Brain microvascular endothelial cell (primary cell): ENCODE measurements around the gene GMIP.

Experiments
- DNase-seq: peaks from one replicate; pipeline ENCODE4 v3.0.0-alpha.2; 2020
- H3K27ac ChIP-seq: fragments of 250-450 bp; sonication (Bioruptor Pico); 2 replicates; pipeline ENCODE4 v1.5.1; 2020; ENCODE audit warnings: mild to moderate bottlenecking, moderate library complexity
- H3K27me3 ChIP-seq: fragments of 250-450 bp; sonication (Bioruptor Pico); replicated peaks from 2 replicates; pipeline ENCODE4 v1.5.1; 2020; ENCODE audit warnings: mild to moderate bottlenecking
- H3K36me3 ChIP-seq: fragments of 250-450 bp; sonication (Bioruptor Pico); replicated peaks from 2 replicates; pipeline ENCODE4 v1.5.1; 2020; ENCODE audit warnings: mild to moderate bottlenecking
- H3K4me3 ChIP-seq: 2 replicates; pipeline ENCODE4 v1.5.1; 2011; ENCODE audit warnings: low read depth, mild to moderate bottlenecking, control low read depth, low read length, moderate library complexity
- CTCF ChIP-seq: IDR thresholded peaks from 2 replicates; pipeline ENCODE4 v1.5.1; 2011; ENCODE audit warnings: low read depth, mild to moderate bottlenecking, moderate library complexity, low read length, control low read depth, inconsistent platforms; ENCODE audit errors: missing control alignments
- in situ Hi-C: cut with HindIII; loops from 2 replicates; pipeline ENCODE4 v1.10.0; 2017; ENCODE audit warnings: low sequenced_read_pairs, low pct_ligation_motif_present

The GMIP gene

DNA sequence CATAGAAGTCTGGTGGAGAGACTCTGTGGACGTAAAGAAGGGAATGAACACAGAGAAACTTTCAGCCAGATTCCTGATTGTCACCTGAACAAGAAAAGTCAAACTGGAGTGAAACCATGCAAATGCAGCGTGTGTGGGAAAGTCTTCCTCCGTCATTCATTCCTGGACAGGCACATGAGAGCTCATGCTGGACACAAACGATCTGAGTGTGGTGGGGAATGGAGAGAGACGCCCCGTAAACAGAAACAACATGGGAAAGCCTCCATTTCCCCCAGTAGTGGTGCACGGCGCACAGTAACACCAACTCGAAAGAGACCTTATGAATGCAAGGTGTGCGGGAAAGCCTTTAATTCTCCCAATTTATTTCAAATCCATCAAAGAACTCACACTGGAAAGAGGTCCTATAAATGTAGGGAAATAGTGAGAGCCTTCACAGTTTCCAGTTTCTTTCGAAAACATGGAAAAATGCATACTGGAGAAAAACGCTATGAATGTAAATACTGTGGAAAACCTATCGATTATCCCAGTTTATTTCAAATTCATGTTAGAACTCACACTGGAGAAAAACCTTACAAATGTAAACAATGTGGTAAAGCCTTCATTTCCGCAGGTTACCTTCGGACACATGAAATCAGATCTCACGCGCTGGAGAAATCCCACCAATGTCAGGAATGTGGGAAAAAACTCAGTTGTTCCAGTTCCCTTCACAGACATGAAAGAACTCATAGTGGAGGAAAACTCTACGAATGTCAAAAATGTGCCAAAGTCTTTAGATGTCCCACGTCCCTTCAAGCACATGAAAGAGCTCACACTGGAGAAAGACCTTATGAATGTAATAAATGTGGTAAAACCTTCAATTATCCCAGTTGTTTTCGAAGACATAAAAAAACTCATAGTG, 36.0 kb upstream of the GMIP start:
- no peaks in the 10 kb centered on the region for H3K27me3 ChIP-seq
- no peak for DNase-seq
- H3K4me3 ChIP-seq, result no peak overlapping the region
- in situ Hi-C loops, result no loop called here
- H3K36me3 ChIP-seq, result peaks cover 27% of the 10 kb centered on the region
- no peak overlapping the region for H3K27ac ChIP-seq
- TF ChIP-seq CTCF, result no peak

DNA sequence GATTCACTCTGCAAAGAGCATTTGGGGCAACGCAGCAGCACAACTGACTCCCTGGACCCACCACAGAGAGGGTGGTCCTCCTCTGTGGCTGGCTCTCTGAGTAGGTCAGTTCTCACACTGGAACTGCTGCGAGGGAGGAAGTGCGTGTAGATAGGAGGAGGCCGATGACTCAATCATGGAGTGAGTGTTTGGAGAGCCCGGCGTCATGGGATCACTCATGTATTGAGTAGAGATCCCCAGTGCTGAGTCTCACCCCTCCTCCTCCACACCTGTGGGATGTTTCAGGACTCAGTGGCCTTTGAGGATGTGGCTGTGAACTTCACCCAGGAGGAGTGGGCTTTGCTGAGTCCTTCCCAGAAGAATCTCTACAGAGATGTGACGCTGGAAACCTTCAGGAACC, 34.1 kb upstream of the GMIP start:
- no peaks in the 10 kb centered on the region for H3K27me3 ChIP-seq
- H3K27ac ChIP-seq, result no peak overlapping the region
- no peak for DNase-seq
- in situ Hi-C loops, result no loop called here
- no peak for TF ChIP-seq CTCF
- H3K4me3 ChIP-seq, result no peak overlapping the region
- H3K36me3 ChIP-seq, result peaks cover 27% of the 10 kb centered on the region

- H3K36me3 ChIP-seq, result peaks cover 13% of the 10 kb centered on the region
These were observed 30.9 kb upstream of the GMIP start for GRCh38 chr19:19674315-19674714.

DNA sequence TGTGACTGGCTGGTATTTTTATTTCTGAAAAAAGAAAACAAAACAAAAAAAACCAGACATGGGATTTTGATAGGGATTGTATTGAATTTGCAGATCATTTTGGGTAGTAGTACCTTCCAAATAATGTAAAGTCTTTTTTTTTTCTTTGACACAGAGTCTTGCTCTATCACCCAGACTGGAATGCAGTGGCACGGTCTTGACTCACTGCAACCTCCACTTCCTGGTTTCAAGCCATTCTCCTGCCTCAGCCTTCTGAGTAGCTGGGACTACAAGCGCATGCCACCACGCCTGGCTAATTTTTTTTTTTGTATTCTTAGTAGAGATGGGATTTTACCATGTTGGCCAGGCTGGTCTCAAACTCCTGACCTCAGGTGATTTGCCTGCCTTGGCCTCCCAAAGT, 29.4 kb upstream of the GMIP start:
- in situ Hi-C loops, result no loop called here
- TF ChIP-seq CTCF, result no peak
- DNase-seq, result no peak

More at GRCh38 chr19:19674315-19674714, 30.9 kb upstream of the GMIP start:
- DNase-seq, result no peak
- no peak for TF ChIP-seq CTCF
- in situ Hi-C loops, result no loop called here
- Histone ChIP-seq H3K27me3 (no peaks in the 10 kb centered on the region), H3K27ac (no peak overlapping the region), H3K4me3 (no peak overlapping the region)

GRCh38 chr19:19670070-19670551, 26.7 kb upstream of the GMIP start:
- no peaks in the 10 kb centered on the region for H3K36me3 ChIP-seq
- H3K4me3 ChIP-seq, result no peak overlapping the region
- H3K27me3 ChIP-seq, result no peaks in the 10 kb centered on the region
- DNase-seq, result no peak
- H3K27ac ChIP-seq, result no peak overlapping the region
- no peak for TF ChIP-seq CTCF
- in situ Hi-C loops, result no loop called here

More for the DNA sequence above, 29.4 kb upstream of the GMIP start:
- no peak overlapping the region for H3K27ac ChIP-seq
- H3K4me3 ChIP-seq, result no peak overlapping the region
- H3K36me3 ChIP-seq, result peaks cover 3% of the 10 kb centered on the region
- no peaks in the 10 kb centered on the region for H3K27me3 ChIP-seq
